Caco-2 (cell line): ENCODE measurements around the gene FBLN1. TPM values are rescaled to one million over a fixed set of nuclear protein-coding genes. Genes with fewer than 3 reads are reported as not detected.

Experiments
- BruUV-seq: library from RNA; stranded (reverse); fragments of 400-500 nt; replicated peaks from 2 replicates; lab custom pipeline; 2021; lab: Mats Ljungman, UMichigan
- CTCF ChIA-PET: fragments of 300-600 bp; sonication (Branson Sonifier 250); formaldehyde crosslinking; loops from one replicate; lab custom pipeline; 2022; ENCODE audit warnings: antibody characterized with exemption; lab: Charles Lee
- POLR2A ChIA-PET: fragments of 300-600 bp; sonication (Branson Sonifier 250); formaldehyde crosslinking; loops from one replicate; lab custom pipeline; 2022; ENCODE audit warnings: antibody characterized with exemption; lab: Charles Lee
- DNase-seq, 2 experiments: peaks; one replicate each; pipeline versions ENCODE4 v3.0.0 to v3.0.0-alpha.2; 2020 to 2022
- H3K27me3 ChIP-seq: replicated peaks from 2 replicates; pipeline ENCODE4 v1.6.0; 2011; ENCODE audit warnings: low read length; ENCODE audit not compliant: control insufficient read depth, insufficient read depth
- H3K36me3 ChIP-seq: 2 replicates; pipeline ENCODE4 v1.5.1; 2011; ENCODE audit warnings: low read length; ENCODE audit not compliant: control insufficient read depth, insufficient read depth
- H3K4me1 ChIP-seq: fragments of 250-450 bp; sonication (Bioruptor Pico); 2 replicates; pipeline ENCODE4 v1.5.1; 2020; ENCODE audit warnings: mild to moderate bottlenecking
- H3K4me3 ChIP-seq: 2 replicates; pipeline ENCODE4 v1.5.1; 2011; ENCODE audit warnings: low read depth, mild to moderate bottlenecking, control low read depth, low read length
- H3K9me3 ChIP-seq: fragments of 250-450 bp; sonication (Bioruptor Pico); 2 replicates; pipeline ENCODE4 v1.5.1; 2020; ENCODE audit warnings: mild to moderate bottlenecking, moderate library complexity
- H3K27ac Mint-ChIP-seq: one replicate; pipeline ENCODE4 v1.8.0; 2022; ENCODE audit warnings: mixed read lengths; ENCODE audit not compliant: unreplicated experiment
- H3K27me3 Mint-ChIP-seq: one replicate; pipeline ENCODE4 v1.8.0; 2022; ENCODE audit warnings: mixed read lengths; ENCODE audit not compliant: insufficient read depth, unreplicated experiment
- H3K36me3 Mint-ChIP-seq: one replicate; pipeline ENCODE4 v1.8.0; 2022; ENCODE audit warnings: mild to moderate bottlenecking, mixed read lengths; ENCODE audit not compliant: insufficient read depth, unreplicated experiment
- H3K4me1 Mint-ChIP-seq: one replicate; pipeline ENCODE4 v1.8.0; 2022; ENCODE audit warnings: low read depth, mixed read lengths; ENCODE audit not compliant: unreplicated experiment
- H3K4me3 Mint-ChIP-seq: one replicate; pipeline ENCODE4 v1.8.0; 2022; ENCODE audit warnings: mild to moderate bottlenecking, moderate library complexity, mixed read lengths; ENCODE audit not compliant: unreplicated experiment
- H3K9me3 Mint-ChIP-seq: one replicate; pipeline ENCODE4 v1.8.0; 2022; ENCODE audit warnings: mixed read lengths; ENCODE audit not compliant: unreplicated experiment
- CTCF ChIP-seq, 2 experiments: fragments of 200-600 bp in 1 of 2; IDR thresholded peaks; 1 replicate in 1 of 2; 2 replicates in 1 of 2; pipeline versions ENCODE4 v1.5.1 to v1.8.0; 2011 to 2022; ENCODE audit warnings: antibody characterized with exemption in 1 of 2, control low read depth in 1 of 2, inconsistent platforms in 1 of 2, low read depth in 1 of 2, low read length in 1 of 2, mild to moderate bottlenecking in 1 of 2, moderate library complexity in 1 of 2; ENCODE audit not compliant: insufficient read depth in 1 of 2, severe bottlenecking in 1 of 2, unreplicated experiment in 1 of 2
- intact Hi-C: fragments of 100-400 bp; cut with micrococcal nuclease; formaldehyde crosslinking; loops from one replicate; pipeline ENCODE4 v1.10.0; 2022; ENCODE audit not compliant: unreplicated experiment
- total RNA-seq: library from RNA; stranded (reverse); gene quantifications from 2 replicates; pipeline ENCODE4 v1.2.3, GENCODE V29; 2022

FBLN1 gene
- total RNA-seq, 1 experiment from 2014 or later, result 519 TPM

DNA sequence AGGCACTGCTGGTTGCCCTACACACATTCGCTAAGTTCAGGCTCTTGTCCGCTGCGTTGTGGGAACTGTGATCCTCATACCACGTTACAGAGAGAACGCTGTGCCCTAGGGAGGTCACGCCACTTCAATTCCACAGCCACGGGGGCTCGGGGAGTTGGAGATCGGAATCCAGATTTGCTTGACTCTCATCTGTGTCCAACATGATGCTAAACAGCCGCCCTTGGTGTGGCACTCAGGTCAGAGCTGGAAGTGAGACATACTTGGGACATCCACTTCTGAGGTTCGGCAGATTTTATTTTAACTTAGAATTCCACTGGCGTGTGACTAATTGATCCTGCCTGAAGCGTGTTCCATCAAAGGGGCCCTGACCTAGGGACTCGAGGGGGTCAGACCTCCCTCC lies 47.5 kb upstream of the FBLN1 start:
- TF ChIP-seq CTCF (IDR thresholded peaks at IDR 0.05; ENCODE audit: insufficient read depth in 1 of 2, low read depth in 1 of 2, low read length in 1 of 2, severe bottlenecking in 1 of 2, unreplicated experiment in 1 of 2), result no peak
- intact Hi-C loops, result no loop called here
- H3K36me3 Mint-ChIP-seq, result no peaks in the 10 kb centered on the region
- peak overlapping the region; percentile 9 for H3K27ac Mint-ChIP-seq
- Histone ChIP-seq H3K9me3 (no peaks in the 10 kb centered on the region), H3K36me3 (no peaks in the 10 kb centered on the region), H3K4me3 (no peak overlapping the region), H3K4me1 (peaks cover 19% of the 10 kb centered on the region), H3K27me3 (no peaks in the 10 kb centered on the region)
- peaks cover 15% of the 10 kb centered on the region for H3K4me1 Mint-ChIP-seq
- no peak overlapping the region for H3K4me3 Mint-ChIP-seq
- BruUV-seq, result no TSS peak
- ChIA-PET POLR2A (no interaction called here), CTCF (no interaction called here)
- H3K9me3 Mint-ChIP-seq, result no peaks in the 10 kb centered on the region
- DNase-seq, result no peak
- H3K27me3 Mint-ChIP-seq, result no peaks in the 10 kb centered on the region

DNA sequence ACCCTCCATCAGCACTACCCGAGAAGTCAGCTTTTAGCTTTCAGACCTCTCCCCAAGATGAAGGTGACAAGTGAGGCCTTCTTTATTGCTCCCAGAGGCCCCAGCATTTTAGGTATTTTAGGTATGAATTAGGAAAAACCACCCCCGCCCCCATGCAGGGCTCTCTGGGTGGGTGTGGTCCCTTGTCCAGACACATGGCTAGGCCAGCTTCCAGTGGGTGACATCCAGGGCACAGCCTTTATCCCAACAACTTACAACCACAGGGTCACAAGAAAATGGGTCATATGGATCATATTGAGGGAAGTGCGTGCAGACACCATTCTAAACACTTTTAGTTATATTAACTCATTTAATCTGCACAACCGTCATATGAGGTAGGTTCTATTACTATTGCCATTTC lies 47.1 kb upstream of the FBLN1 start:
- no peak for DNase-seq
- no peak for TF ChIP-seq CTCF (IDR thresholded peaks at IDR 0.05; ENCODE audit: insufficient read depth in 1 of 2, low read depth in 1 of 2, low read length in 1 of 2, severe bottlenecking in 1 of 2, unreplicated experiment in 1 of 2)
- Histone ChIP-seq H3K36me3 (no peaks in the 10 kb centered on the region), H3K27me3 (no peaks in the 10 kb centered on the region), H3K4me1 (peaks cover 19% of the 10 kb centered on the region), H3K4me3 (no peak overlapping the region), H3K9me3 (no peaks in the 10 kb centered on the region)
- ChIA-PET CTCF (no interaction called here), POLR2A (no interaction called here)
- no peaks in the 10 kb centered on the region for H3K27me3 Mint-ChIP-seq
- H3K4me3 Mint-ChIP-seq, result no peak overlapping the region
- no peak overlapping the region for H3K27ac Mint-ChIP-seq
- BruUV-seq, result no TSS peak
- H3K9me3 Mint-ChIP-seq, result no peaks in the 10 kb centered on the region
- H3K4me1 Mint-ChIP-seq, result peaks cover 14% of the 10 kb centered on the region
- no peaks in the 10 kb centered on the region for H3K36me3 Mint-ChIP-seq
- intact Hi-C loops, result no loop called here

DNA sequence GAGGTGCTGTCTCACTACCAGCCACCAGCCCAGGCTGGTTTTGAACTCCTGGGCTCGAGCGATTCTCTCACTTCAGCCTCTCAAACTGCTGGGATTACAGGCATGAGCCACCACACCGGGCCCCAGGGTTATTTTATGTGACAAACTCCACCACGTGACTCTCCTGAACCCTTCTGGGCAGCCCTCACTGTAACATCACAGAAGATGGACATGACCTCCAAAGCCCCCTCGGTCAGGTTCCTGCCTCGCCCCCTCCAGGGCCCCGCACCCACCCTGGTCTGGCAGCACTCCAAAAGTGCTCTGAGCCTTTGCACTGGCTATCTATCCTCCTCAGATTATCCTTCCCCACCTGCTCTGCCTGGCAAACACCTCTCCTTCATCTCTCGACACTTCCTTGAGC lies 45.9 kb upstream of the FBLN1 start:
- H3K36me3 Mint-ChIP-seq, result no peaks in the 10 kb centered on the region
- no peak for TF ChIP-seq CTCF (IDR thresholded peaks at IDR 0.05; ENCODE audit: insufficient read depth in 1 of 2, low read depth in 1 of 2, low read length in 1 of 2, severe bottlenecking in 1 of 2, unreplicated experiment in 1 of 2)
- Histone ChIP-seq H3K27me3 (no peaks in the 10 kb centered on the region), H3K36me3 (no peaks in the 10 kb centered on the region), H3K9me3 (no peaks in the 10 kb centered on the region), H3K4me1 (peaks cover 16% of the 10 kb centered on the region), H3K4me3 (no peak overlapping the region)
- H3K27me3 Mint-ChIP-seq, result no peaks in the 10 kb centered on the region
- DNase-seq, result no peak
- H3K9me3 Mint-ChIP-seq, result no peaks in the 10 kb centered on the region
- intact Hi-C loops, result no loop called here
- peak overlapping the region; percentile 68 for H3K27ac Mint-ChIP-seq
- no peak overlapping the region for H3K4me3 Mint-ChIP-seq
- CTCF ChIA-PET, result no interaction called here
- H3K4me1 Mint-ChIP-seq, result peaks cover 7% of the 10 kb centered on the region
- no TSS peak for BruUV-seq
- POLR2A ChIA-PET, result no interaction called here
